K562 (cell line): ENCODE results near the gene WDR18. TPM values are rescaled to one million over a fixed set of nuclear protein-coding genes. Genes with fewer than 3 reads are reported as not detected.

Experiments used
- CBX1 ChIP-seq: sonication (generic); IDR thresholded peaks from 2 replicates; pipeline ENCODE4 v1.6.1; 2016; ENCODE audit warnings: antibody characterized with exemption, low read depth, mild to moderate bottlenecking
- DNMT1 ChIP-seq: fragments of 450-650 bp; IDR thresholded peaks from 2 replicates; pipeline ENCODE4 v1.6.1; 2016; ENCODE audit warnings: antibody characterized with exemption, mild to moderate bottlenecking
- EP300 ChIP-seq: IDR thresholded peaks from 2 replicates; pipeline ENCODE4 v1.6.1; 2012; ENCODE audit warnings: low read length, improper control_type of control experiment
- MBD2 ChIP-seq: sonication (generic); IDR thresholded peaks from 2 replicates; pipeline ENCODE4 v1.6.1; 2016; ENCODE audit warnings: low read depth, borderline replicate concordance
- RBM22 ChIP-seq: fragments of 200-400 bp; formaldehyde crosslinking; IDR thresholded peaks from 2 replicates; pipeline ENCODE4 v1.6.1; 2018; ENCODE audit warnings: low read length, low read depth; ENCODE audit not compliant: poor library complexity, severe bottlenecking
- REST ChIP-seq, 2 experiments: fragments of 450-650 bp; formaldehyde crosslinking in 1 of 2; IDR thresholded peaks; 2 replicates each; pipeline versions ENCODE4 v1.4.0 to v1.6.1; 2014 to 2020; ENCODE audit warnings: mild to moderate bottlenecking in 2 of 2, borderline replicate concordance in 1 of 2, low read depth in 1 of 2
- TBL1XR1 ChIP-seq, 2 experiments: IDR thresholded peaks; 2 replicates each; pipeline ENCODE4 v1.6.1; 2012; ENCODE audit warnings: improper control_type of control experiment in 2 of 2, low read length in 2 of 2, mild to moderate bottlenecking in 1 of 2
- TEAD4 ChIP-seq, 2 experiments: sonication (generic) in 1 of 2; formaldehyde crosslinking in 1 of 2; IDR thresholded peaks; 2 replicates each; pipeline versions ENCODE4 v1.6.1 to v1.8.0; 2012 to 2022; ENCODE audit warnings: borderline replicate concordance in 1 of 2, inconsistent platforms in 1 of 2, low read length in 1 of 2, mild to moderate bottlenecking in 1 of 2, missing genetic modification reagents in 1 of 2
- TRIM28 ChIP-seq: fragments of 450-650 bp; IDR thresholded peaks from 2 replicates; pipeline ENCODE4 v1.6.1; 2017
- XRCC5 ChIP-seq: fragments of 200-400 bp; formaldehyde crosslinking; IDR thresholded peaks from 2 replicates; pipeline ENCODE4 v1.6.1; 2017; ENCODE audit warnings: low read depth, mild to moderate bottlenecking, low read length
- ZKSCAN1 ChIP-seq: fragments of 150-350 bp; IDR thresholded peaks from 2 replicates; pipeline ENCODE4 v1.6.1; 2016; ENCODE audit warnings: low read depth, low read length
- polyA plus RNA-seq, 8 experiments: library from polyadenylated mRNA; depleted of rRNA in 4 of 8; stranded (reverse) in 5 of 8; unstranded in 3 of 8; fragments of >200 nt; fragmentation: Nextera tagmentation in 2 of 8; fragmentation: Illumina TruSeq in 1 of 8; extraction: Ambion mirVana in 2 of 8; extraction: Trizol in 1 of 8; gene quantifications; 2 replicates each; pipeline versions ENCODE4 v1.2.1 to v1.2.3, GENCODE V29; 2011 to 2014; ENCODE audit warnings: inconsistent platforms in 1 of 8, missing spikeins in 1 of 8
- total RNA-seq, 7 experiments: library from RNA; depleted of rRNA in 6 of 7; stranded (reverse); fragments of >200 nt in 6 of 7; fragmentation: Illumina TruSeq in 2 of 7; extraction: Trizol in 2 of 7; gene quantifications; 2 replicates each; pipeline versions ENCODE4 v1.2.1 to v1.2.3, GENCODE V29; 2011 to 2021; ENCODE audit warnings: low replicate concordance in 1 of 7
- TF ChIP-seq, protein P1 (sequence below): fragments of 200-800 bp; sonication (Bioruptor generic); IDR thresholded peaks from 2 replicates; pipeline ENCODE4 v1.6.1; 2017; ENCODE audit warnings: missing genetic modification characterization, missing compliant biosample characterization
- TF ChIP-seq, protein P2 (sequence below): fragments of 450-650 bp; IDR thresholded peaks from 2 replicates; pipeline ENCODE4 v1.6.1; 2018; ENCODE audit warnings: mild to moderate bottlenecking, low read depth; ENCODE audit not compliant: partially characterized antibody

The WDR18 gene
- total and polyA plus RNA-seq, 9 of the 15 experiments (the other 6 are each of a cell fraction or from before 2014, with no cell fraction given) = 0.65 to 181 (median 30.1) TPM

DNA sequence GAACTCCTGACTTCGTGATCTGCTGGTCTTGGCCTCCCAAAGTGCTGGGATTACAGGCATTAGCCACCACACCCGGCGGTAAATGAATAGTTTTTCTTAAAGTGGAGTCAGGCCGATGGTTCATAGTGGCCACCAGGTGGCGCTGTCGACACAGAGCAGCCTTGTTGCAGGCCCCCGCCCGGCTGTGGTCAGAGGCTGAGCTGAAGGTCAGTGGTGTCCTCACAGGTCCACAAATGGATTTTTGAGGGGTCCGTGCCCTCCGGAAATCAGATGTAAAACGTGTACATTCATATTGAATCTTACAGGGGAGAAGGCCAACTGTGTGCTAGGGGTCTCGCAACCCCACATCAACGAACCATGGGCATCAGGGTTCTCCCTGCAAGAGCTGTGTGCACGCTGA, 13.4 kb upstream of the WDR18 start (continued):
- TF ChIP-seq DNMT1 (no peak), CBX1 (peak; percentile 99), TEAD4 (IDR thresholded peaks at IDR 0.05; ENCODE audit: low read length) (0 out of 2 replicates have a peak, but pooled peaks have one; percentile 15), TEAD4 (CRISPR knock-in tag; IDR thresholded peaks at IDR 0.05; ENCODE audit: borderline replicate concordance) (no peak), RBM22 (peak; percentile 51), ZKSCAN1 (peak; percentile 67; the same call in 1 of the 2 replicates), MBD2 (0 out of 2 replicates have a peak, but pooled peaks have one; percentile 14), TRIM28 (peak; percentile 99), REST (IDR thresholded peaks at IDR 0.05; ENCODE audit: borderline replicate concordance) (peak; percentile 35; the same call in 1 of the 2 replicates), REST (CRISPR knock-in tag; IDR thresholded peaks at IDR 0.05; ENCODE audit: low read depth) (no peak), TBL1XR1 (IDR thresholded peaks at IDR 0.05; ENCODE audit: low read length in 2 of 2) (0 out of 4 replicates have a peak, but pooled peaks of 1 of the 2 experiments have one; percentile 55), XRCC5 (peak; percentile 84; the same call in 1 of the 2 replicates), EP300 (0 out of 2 replicates have a peak, but pooled peaks have one; percentile 16)
- TF ChIP-seq, protein P1, sequence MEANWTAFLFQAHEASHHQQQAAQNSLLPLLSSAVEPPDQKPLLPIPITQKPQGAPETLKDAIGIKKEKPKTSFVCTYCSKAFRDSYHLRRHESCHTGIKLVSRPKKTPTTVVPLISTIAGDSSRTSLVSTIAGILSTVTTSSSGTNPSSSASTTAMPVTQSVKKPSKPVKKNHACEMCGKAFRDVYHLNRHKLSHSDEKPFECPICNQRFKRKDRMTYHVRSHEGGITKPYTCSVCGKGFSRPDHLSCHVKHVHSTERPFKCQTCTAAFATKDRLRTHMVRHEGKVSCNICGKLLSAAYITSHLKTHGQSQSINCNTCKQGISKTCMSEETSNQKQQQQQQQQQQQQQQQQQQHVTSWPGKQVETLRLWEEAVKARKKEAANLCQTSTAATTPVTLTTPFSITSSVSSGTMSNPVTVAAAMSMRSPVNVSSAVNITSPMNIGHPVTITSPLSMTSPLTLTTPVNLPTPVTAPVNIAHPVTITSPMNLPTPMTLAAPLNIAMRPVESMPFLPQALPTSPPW (CRISPR knock-in tag) = peak; percentile 39; the same call in 1 of the 2 replicates
- TF ChIP-seq, protein P2, sequence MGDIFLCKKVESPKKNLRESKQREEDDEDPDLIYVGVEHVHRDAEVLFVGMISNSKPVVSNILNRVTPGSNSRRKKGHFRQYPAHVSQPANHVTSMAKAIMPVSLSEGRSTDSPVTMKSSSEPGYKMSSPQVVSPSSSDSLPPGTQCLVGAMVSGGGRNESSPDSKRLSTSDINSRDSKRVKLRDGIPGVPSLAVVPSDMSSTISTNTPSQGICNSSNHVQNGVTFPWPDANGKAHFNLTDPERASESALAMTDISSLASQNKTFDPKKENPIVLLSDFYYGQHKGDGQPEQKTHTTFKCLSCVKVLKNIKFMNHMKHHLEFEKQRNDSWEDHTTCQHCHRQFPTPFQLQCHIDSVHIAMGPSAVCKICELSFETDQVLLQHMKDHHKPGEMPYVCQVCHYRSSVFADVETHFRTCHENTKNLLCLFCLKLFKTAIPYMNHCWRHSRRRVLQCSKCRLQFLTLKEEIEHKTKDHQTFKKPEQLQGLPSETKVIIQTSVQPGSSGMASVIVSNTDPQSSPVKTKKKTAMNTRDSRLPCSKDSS = peak; percentile 86
